Endothelial cell of umbilical vein (primary cell): ENCODE results near the gene TMEM95. TPM values are rescaled to one million over a fixed set of nuclear protein-coding genes. Genes with fewer than 3 reads are reported as not detected.

Source experiments
- BruUV-seq: library from RNA; stranded (reverse); fragments of 400-500 nt; replicated peaks from 2 replicates; lab custom pipeline; 2021; lab: Mats Ljungman, UMichigan
- CTCF ChIA-PET: fragments of 300-600, 350-600 bp; sonication (Branson Sonifier 250); formaldehyde crosslinking; loops from one replicate; lab custom pipeline; 2021; ENCODE audit warnings: antibody characterized with exemption, inconsistent platforms; lab: Charles Lee
- POLR2A ChIA-PET: fragments of 300-600, 350-600 bp; sonication (Branson Sonifier 250); formaldehyde crosslinking; loops from one replicate; lab custom pipeline; 2021; ENCODE audit warnings: antibody characterized with exemption, inconsistent platforms; lab: Charles Lee
- DNase-seq: peaks from one replicate; pipeline ENCODE4 v3.0.0-alpha.2; 2011; ENCODE audit warnings: low read depth, low spot score
- FAIRE-seq: peaks from 2 replicates; lab custom pipeline; 2011; peaks lifted over from hg19 to GRCh38; lab: Jason Lieb, UNC
- H2AFZ ChIP-seq: 2 replicates; pipeline ENCODE4 v1.6.0; 2012; ENCODE audit warnings: low read depth, low read length, control low read depth, inconsistent platforms
- H3K27ac ChIP-seq: 2 replicates; pipeline ENCODE4 v1.5.1; 2011; ENCODE audit warnings: low read depth, mild to moderate bottlenecking, control low read depth, low read length, moderate library complexity; ENCODE audit not compliant: insufficient read depth
- H3K27me3 ChIP-seq, 2 experiments: 2 replicates each; pipeline versions ENCODE4 v1.6.0 to v1.6.1; 2011; ENCODE audit warnings: low read length in 2 of 2, mixed read lengths in 1 of 2; ENCODE audit not compliant: control insufficient read depth in 2 of 2, insufficient read depth in 2 of 2
- H3K36me3 ChIP-seq, 2 experiments: 2 replicates in 1 of 2; 3 replicates in 1 of 2; pipeline ENCODE4 v1.5.1; 2011; ENCODE audit warnings: low read length in 2 of 2, mild to moderate bottlenecking in 1 of 2, moderate library complexity in 1 of 2; ENCODE audit not compliant: control insufficient read depth in 2 of 2, insufficient read depth in 2 of 2; ENCODE audit errors: extremely low read depth in 1 of 2
- H3K4me1 ChIP-seq: 3 replicates; pipeline ENCODE4 v1.5.1; 2011; ENCODE audit warnings: mild to moderate bottlenecking, low read length; ENCODE audit not compliant: control insufficient read depth, insufficient read depth; ENCODE audit errors: extremely low read depth
- H3K4me2 ChIP-seq: 2 replicates; pipeline ENCODE4 v1.6.1; 2011; ENCODE audit warnings: low read length, control low read depth, mixed read lengths; ENCODE audit not compliant: insufficient read depth
- H3K4me3 ChIP-seq, 3 experiments: fragments of 200-600 bp in 1 of 3; sonication (generic), shearing (Covaris generic) in 1 of 3; replicated peaks in 1 of 3; 2 replicates each; pipeline ENCODE4 v1.5.1; 2011 to 2016; ENCODE audit warnings: control low read depth in 3 of 3, low read length in 3 of 3, mild to moderate bottlenecking in 2 of 3, inconsistent platforms in 1 of 3, low read depth in 1 of 3, moderate library complexity in 1 of 3; ENCODE audit not compliant: insufficient read depth in 1 of 3
- H3K79me2 ChIP-seq: 2 replicates; pipeline ENCODE4 v1.6.0; 2012; ENCODE audit warnings: low read length, inconsistent platforms; ENCODE audit not compliant: control insufficient read depth, insufficient read depth
- H3K9ac ChIP-seq: replicated peaks from 2 replicates; pipeline ENCODE3; 2011; ENCODE audit warnings: low read length, control low read depth; ENCODE audit not compliant: insufficient read depth; ENCODE audit errors: extremely low read depth
- H3K9me1 ChIP-seq: replicated peaks from 3 replicates; pipeline ENCODE4 v1.6.0; 2011; ENCODE audit warnings: mild to moderate bottlenecking, low read length; ENCODE audit not compliant: control insufficient read depth, insufficient read depth; ENCODE audit errors: extremely low read depth
- H3K9me3 ChIP-seq: replicated peaks from 2 replicates; pipeline ENCODE4 v1.5.1; 2012; ENCODE audit warnings: low read length, inconsistent platforms; ENCODE audit not compliant: control insufficient read depth, insufficient read depth
- H4K20me1 ChIP-seq: replicated peaks from 2 replicates; pipeline ENCODE3; 2011; ENCODE audit warnings: mild to moderate bottlenecking, low read length; ENCODE audit not compliant: control insufficient read depth, insufficient read depth; ENCODE audit errors: extremely low read depth
- EZH2 ChIP-seq: IDR thresholded peaks from 2 replicates; pipeline ENCODE4 v1.6.1; 2012; ENCODE audit warnings: borderline replicate concordance, low read depth, mild to moderate bottlenecking, moderate library complexity, low read length, inconsistent platforms; ENCODE audit not compliant: severe bottlenecking
- POLR2A ChIP-seq: IDR thresholded peaks from 2 replicates; pipeline ENCODE4 v1.6.1; 2012; ENCODE audit warnings: low read depth, mild to moderate bottlenecking, control low read depth, low read length
- POLR2AphosphoS5 ChIP-seq: IDR thresholded peaks from 2 replicates; pipeline ENCODE4 v1.6.1; 2012; ENCODE audit warnings: low read depth, mild to moderate bottlenecking, control low read depth, low read length, moderate library complexity; ENCODE audit not compliant: insufficient read depth
- dilution Hi-C: fragments of 300-500 bp; cut with MboI; formaldehyde crosslinking; loops from one replicate; pipeline ENCODE4 v1.15.0; 2019; ENCODE audit warnings: low sequenced_read_pairs; ENCODE audit not compliant: extremely low pct_ligation_motif_present
- intact Hi-C: fragments of 100-400 bp; cut with micrococcal nuclease; formaldehyde crosslinking; loops from one replicate; pipeline ENCODE4 v1.10.0; 2022
- polyA plus RNA-seq, 4 experiments: library from polyadenylated mRNA; depleted of rRNA in 3 of 4; stranded (reverse) in 3 of 4; unstranded in 1 of 4; fragments of >200 nt; gene quantifications; 2 replicates each; pipeline versions ENCODE4 v1.2.1 to v1.2.3, GENCODE V29; 2011 to 2012; ENCODE audit warnings: missing spikeins in 1 of 4
- total RNA-seq: library from RNA; stranded (reverse); gene quantifications from 2 replicates; pipeline ENCODE4 v1.2.3, GENCODE V29; 2021

Gene TMEM95
- total and polyA plus RNA-seq, 2 donors (not counting 3 experiments of a cell fraction or from before 2014, with no cell fraction given): not detected

DNA sequence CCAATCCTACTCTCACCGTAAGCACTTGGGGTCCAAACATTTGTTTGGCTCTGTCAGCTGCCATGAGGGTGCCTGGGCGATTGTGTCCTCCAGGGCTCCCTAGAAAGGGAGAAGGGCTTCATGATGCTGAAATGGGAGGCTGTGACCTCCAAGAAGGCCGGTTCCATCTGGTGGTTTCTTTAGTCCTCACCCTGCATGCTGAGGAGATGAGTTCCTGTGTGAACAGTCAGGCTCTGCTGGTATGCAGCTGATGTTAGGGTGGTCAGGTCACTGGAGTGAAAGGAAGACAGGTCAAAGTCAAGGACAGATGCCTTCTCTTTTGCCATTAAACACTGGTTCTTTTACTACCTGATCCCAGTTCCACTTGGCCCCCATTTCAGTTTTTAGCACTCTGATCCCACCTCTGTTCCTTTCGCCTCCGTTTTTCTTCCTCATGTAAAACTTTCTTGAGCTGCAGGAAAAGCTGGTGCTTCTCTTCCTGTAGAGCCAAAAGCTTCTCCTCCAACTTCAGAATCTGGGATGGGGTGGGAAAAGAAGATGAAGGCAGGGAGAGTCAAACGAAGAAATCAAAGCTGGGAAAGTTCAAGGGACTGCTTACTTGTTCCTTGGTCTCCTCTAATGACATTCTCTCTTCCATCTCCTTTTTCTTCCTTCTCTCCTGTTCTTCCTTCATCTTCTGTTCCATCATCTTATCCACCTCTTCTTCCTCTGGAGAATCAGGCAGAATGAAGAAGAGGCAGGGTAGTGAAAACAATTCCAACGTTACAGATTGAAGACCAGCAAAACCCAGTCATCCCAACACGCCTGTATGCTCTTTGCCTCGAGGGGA is 40.9 kb upstream of the TMEM95 start:
- Histone ChIP-seq H3K9me1 (no peaks in the 10 kb centered on the region), H3K27me3 (no peaks in the 10 kb centered on the region), H3K9me3 (no peaks in the 10 kb centered on the region), H3K4me1 (peaks cover 35% of the 10 kb centered on the region), H3K9ac (peak overlapping the region; percentile 49), H3K4me3 (peak overlapping the region in 2 of 3 experiments; percentile 64 to 87), H2AFZ (no peak overlapping the region), H4K20me1 (peaks cover 4% of the 10 kb centered on the region), H3K36me3 (peaks cover 33 to 51% of the 10 kb centered on the region in 2 experiments), H3K27ac (peak overlapping the region; percentile 65), H3K4me2 (peak overlapping the region; percentile 60), H3K79me2 (peaks cover 32% of the 10 kb centered on the region)
- ChIA-PET POLR2A (interaction anchor here (1.0 kb wide), 1 partner anchor 15 kb away, joined by 3 read pairs; the partner anchor contains the start of gene NEURL4), CTCF (interaction anchor here (0.7 to 1.8 kb wide), 6 partner anchors 15 to 268 kb away, joined by 3 to 10 read pairs (median 4); partner anchors contain the start of genes NEURL4 and SLC2A4)
- FAIRE-seq (no peak), DNase-seq (no peak)
- TF ChIP-seq POLR2A: peak; percentile 30
- TF ChIP-seq POLR2AphosphoS5: peak; percentile 40
- TF ChIP-seq EZH2: no peak
- TSS peak; percentile 48 for BruUV-seq
- dilution Hi-C loops: no loop called here
- intact Hi-C loops: no loop called here
